Retinal pigment epithelial cell (primary cell): Measurements from ENCODE around the gene GKN1.

ENCODE experiments used
- DNase-seq: peaks from one replicate; pipeline ENCODE4 v3.0.0-alpha.2; 2010; ENCODE audit warnings: low read depth
- H3K4me3 ChIP-seq: 2 replicates; pipeline ENCODE4 v1.5.1; 2011; ENCODE audit warnings: mild to moderate bottlenecking, low read length, control low read depth, moderate library complexity
- CTCF ChIP-seq: conservative IDR thresholded peaks from 2 replicates; pipeline ENCODE4 v1.5.1; 2011; ENCODE audit warnings: low read depth, low read length, control low read depth, inconsistent platforms

The GKN1 gene

GRCh38 chr2:69021727-69022126 is 47.3 kb downstream of the GKN1 start:
- TF ChIP-seq CTCF = no peak
- H3K4me3 ChIP-seq = no peak overlapping the region
- no peak for DNase-seq

- TF ChIP-seq CTCF = no peak
- DNase-seq = no peak
Measured at GRCh38 chr2:69022548-69022947, 48.1 kb downstream of the GKN1 start.

GRCh38 chr2:69023236-69023635 is 48.8 kb downstream of the GKN1 start:
- no peak for DNase-seq
- TF ChIP-seq CTCF = no peak
- no peak overlapping the region for H3K4me3 ChIP-seq

More at GRCh38 chr2:69022548-69022947, 48.1 kb downstream of the GKN1 start:
- no peak overlapping the region for H3K4me3 ChIP-seq

- TF ChIP-seq CTCF = peak; percentile 55
- no peak overlapping the region for H3K4me3 ChIP-seq
- no peak for DNase-seq
Measured at GRCh38 chr2:69026026-69026425, 51.6 kb downstream of the GKN1 start.

DNA sequence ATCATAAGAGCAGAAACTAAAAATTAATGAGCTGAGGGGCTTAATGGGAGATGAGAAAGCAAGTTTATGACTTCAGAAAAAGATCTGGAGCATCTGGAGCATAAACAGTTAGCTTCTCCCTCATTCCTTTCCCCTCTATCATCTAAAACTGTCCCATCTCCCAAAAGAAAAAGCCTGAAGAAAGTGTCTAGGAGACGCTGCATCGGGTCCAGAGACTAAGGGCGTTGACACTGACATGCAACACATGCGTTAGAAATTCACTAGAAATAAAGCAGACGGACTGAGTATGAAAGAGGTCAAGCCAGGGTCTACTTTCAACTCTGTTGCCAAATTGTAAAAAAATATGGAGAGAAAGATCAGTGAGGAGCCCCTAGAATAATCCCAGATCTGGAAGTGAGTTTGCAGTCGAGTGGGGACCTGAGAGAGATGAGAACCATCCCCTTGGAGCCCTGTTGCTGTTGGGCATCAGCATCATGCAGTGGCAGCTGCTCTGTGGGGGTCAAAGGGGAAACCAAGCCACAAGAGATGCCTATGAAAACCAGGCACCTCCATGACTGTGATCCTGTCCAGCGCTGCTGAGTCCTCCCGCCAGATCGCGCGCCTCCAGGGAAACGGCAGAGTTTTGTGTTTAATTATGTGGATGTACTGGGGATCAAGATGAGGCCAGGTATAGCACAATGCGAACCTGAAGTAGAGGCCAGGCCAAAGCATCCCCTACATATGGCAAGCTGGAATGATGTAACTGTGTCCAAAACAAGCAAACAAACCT is 52.4 kb downstream of the GKN1 start:
- no peak for TF ChIP-seq CTCF
- no peak for DNase-seq
- H3K4me3 ChIP-seq = no peak overlapping the region
